RPMI7951 (cell line): ENCODE data around the gene CNTNAP2. TPM values are rescaled to one million over a fixed set of nuclear protein-coding genes. Genes with fewer than 3 reads are reported as not detected.

Experiments used
- DNase-seq: peaks from one replicate; pipeline ENCODE4 v3.0.0-alpha.2; 2012; ENCODE audit warnings: low read depth
- total RNA-seq: library from RNA; depleted of rRNA; stranded (reverse); fragments of >200 nt; shearing (Covaris generic); gene quantifications from 2 replicates; pipeline ENCODE4 v1.2.3, GENCODE V29; 2014

The CNTNAP2 gene
- total RNA-seq, 1 experiment from 2014 or later = not detected

DNA sequence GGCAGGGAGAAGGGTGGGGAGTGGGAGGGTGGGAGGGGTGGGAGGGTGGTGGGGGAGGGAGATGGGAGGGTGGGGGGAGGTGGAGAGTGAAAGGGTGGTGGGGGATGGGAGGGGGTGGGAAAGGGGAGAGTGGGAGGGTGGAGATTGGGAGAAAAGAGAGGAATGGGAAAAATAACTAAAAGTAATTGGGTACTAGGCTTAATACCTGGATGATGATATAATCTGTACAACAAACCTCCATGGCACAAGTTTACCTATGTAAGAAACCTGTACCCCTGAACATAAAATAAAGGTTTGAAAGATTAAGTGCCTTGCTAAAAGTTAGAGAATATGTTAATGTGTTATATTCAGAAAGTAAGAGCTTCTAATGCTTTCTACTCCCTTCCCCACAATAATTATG is 564.9 kb downstream of the CNTNAP2 start:
- no peak for DNase-seq

DNA sequence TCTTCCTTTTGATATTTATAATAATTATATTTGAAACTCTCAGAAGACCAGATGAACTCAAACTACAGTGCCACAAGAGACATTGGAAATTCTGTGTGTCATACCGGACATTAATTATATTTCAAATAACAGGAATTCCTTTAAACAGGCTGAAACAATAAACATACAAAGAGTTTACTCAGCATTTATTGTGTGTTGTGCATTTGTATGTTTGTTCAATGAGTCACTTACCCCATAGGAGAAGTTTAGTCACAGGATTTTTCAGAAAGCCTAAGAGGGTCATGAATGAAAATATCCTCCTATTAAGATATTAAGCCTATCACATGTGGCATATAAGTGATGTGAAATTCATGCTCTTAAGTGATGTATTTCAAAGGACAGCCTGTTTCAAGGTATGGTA is 566.8 kb downstream of the CNTNAP2 start:
- DNase-seq = no peak

DNA sequence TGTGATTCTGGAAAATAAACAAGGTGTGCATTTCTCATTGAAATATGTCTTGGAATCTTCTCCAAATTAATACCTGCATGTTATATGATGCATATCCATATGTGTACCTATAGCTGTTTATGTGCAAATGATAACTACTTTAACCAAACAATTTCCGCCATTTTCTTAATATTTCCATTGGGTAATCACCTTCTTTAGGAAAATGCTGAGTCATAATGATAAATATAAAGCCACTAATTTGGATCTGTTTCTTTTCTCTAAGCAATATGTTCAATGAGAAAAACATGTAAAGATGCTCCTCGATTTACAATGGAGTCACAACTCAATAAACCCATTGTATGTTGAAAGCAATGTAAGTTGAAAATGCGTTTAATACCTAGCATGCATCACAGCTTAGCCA is 574.4 kb downstream of the CNTNAP2 start:
- no peak for DNase-seq

DNA sequence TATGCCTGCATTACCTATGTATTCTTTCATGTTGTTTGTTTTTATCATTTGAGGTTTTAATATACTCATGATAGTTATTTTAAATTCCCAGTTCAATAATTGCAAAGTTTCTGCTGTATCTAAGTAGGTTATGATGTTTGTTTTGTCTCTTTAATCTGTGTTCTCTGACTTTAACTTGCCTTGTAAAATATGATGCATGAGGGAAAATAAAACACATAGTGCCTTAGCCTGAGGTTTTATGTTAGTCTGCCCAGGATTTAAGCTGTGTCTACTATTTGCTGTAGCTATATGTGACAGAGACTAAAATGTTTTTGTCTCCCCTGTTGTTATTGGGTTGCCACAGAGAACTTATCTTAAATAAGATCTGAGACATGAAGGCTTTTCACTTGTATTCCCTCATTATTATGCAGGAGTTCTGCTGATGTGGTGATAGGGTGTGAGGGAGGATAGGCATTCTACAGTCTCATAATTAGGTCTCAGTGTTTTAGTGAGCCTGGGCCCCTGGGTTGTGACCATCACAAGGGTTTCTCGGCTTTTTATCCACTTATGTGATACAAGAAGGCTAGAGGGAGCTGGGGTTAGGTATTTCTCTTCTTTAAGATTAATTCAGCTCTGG is 582.5 kb downstream of the CNTNAP2 start:
- DNase-seq = no peak

DNA sequence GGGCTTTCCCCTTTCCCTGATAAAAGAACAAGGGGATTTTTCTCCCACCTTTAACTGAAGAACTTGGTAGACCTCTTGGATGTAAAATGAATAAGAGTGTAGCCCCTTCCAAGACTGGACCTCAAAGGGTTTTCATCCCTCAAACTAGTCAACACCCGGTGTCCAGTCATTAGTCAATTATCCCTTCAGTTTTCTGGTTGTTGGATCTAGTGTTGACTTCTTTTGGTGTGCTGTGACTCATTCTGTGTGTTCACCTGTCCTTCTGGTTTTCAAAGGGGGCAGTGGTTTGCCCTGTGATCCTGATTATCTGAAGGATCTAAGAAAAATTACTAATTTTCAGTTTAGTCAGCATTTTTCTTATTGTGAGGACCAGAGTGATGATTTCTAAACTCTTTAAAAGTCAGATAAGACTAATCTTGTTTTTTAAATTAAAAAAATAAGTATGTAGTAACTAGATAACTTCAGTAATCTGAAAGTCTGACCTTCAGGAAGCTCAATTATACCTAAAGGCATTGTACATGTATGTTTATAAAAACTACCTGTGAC is 583.5 kb downstream of the CNTNAP2 start:
- DNase-seq = no peak

DNA sequence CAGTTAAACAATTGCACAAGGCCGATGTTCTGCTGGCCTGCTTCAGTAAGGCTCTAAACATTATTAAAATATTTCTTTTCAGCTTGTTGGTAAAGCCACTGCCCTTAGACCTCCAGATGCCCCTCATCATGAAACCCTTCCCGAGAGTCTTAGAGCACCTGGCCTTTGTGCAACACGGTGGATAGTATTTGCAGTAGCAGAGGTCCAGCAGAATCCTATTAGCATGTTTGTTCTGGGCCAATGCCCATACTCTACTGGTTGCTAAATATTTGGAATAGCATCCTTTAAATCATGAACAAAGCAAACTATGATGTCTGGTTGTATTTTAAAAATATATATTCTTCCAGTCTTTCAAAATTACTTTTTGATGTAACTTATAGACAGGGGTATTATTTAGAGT is 584.6 kb downstream of the CNTNAP2 start:
- no peak for DNase-seq

DNA sequence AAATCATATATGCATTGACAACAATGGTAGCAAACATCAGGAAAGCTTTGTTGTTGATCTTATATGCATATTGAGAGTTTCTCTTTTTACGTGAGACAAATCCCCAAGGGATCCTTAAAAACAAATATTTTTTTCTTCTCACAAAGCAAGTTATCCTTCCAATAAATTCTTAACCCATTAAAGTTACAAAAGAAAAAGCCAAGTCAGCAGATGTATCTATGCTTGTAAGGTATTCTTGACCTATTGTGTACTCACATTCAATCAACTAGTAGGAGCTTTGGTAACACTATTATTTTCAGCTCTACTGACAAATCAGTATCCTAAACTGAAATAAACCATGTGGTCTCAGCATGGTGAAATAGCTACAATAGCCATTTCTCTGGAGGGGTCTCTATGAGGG is 586.3 kb downstream of the CNTNAP2 start:
- DNase-seq = no peak

DNA sequence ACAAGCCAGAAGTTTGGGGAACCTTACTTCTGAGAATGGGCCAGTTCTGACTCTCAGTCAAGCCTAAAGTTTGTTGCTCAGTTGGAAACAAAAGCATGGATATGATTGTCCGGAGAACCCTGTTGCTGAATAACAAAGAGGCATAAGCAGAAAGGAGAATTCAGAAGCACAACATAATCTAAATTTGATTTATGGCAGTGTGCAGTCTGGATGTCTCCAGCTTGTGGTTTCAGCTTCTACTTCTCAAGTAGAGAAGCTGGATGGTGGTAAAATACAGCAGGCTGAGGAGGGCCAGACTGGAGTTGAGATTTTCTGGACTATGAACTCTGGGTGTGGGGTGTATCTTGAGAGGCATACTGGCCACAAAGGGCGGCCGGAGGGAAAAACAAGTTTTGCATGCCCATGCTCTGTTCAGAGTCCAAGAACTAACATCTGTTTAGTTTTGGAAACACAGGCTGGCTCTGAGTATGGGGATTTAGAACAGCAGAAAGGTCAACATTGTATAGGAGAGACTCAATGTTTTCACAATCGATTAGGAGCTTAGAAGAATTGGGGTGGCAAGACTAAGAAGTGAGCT is 592.9 kb downstream of the CNTNAP2 start:
- no peak for DNase-seq

DNA sequence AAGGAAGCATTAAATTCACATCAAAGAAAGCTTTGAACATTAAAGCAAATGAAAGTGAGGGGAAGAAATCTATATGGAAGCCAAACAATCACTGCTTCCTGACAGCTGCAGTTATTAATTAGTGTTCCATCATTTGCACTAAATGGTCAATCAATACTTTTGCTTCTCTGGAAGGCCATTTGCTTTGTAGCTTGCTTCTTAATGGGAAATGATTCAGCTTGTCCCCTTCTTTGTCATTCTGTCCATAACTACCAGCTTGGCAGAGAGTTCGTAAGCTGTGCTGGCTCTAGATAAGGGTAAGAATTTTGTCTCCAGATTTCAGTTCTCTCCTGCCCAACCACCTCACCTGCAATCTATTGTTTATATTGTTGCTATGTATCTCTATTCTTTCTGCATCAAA is 596.6 kb downstream of the CNTNAP2 start:
- no peak for DNase-seq

DNA sequence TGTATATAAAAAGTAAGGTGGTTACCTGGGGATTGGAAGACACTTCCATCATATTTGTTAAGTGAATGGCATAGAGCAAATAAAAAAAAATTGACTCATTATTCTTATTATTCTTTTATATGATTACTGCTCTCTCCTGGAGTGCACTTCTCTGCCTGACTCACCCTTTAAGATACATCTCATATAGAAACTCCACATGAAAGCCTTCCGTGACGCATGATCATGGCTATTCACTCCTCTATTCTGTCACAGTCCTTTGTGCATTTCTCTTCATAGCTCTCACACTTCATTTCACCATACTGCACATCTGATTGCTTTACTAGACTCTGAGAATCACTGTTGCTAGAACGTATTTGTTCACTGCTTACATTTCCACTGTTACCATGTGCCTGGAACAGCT is 597.3 kb downstream of the CNTNAP2 start:
- no peak for DNase-seq

DNA sequence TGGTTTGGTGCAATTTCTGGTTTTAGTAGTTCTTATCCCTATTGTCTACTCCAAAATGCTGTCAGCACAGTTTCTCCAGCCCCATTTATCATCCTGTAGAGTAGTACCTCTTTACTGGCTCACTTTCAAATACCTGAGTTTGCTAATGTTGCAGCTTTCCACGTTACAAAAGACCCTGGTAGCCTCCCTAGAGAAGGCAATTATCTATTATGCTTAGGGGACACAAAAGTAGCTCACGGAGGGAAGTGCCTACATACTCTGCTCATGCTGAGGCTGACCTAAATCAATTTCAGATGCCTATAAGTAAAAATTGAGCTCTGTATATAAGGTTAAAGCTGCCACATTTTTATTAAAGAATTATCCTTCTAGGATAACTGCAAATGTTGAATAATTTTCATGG is 603.6 kb downstream of the CNTNAP2 start:
- DNase-seq = no peak

DNA sequence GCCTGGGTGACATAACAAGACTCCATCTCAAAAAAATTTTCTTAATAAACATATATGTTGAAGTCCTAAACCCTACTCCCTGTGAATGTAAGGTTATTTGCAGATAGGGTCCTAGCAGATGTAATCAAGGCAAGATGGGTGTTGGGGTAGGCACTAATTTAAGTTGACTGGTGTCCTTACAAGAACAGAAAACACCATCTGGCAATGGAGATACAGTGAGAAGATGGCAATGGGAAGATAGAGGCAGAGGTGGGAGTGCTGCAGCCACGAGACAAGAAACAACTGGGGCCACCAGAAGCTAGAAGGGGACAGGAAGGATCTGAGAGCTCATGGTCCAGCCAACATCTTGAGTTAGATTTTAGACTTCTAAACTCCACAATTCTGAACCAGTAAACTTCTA is 606.4 kb downstream of the CNTNAP2 start:
- DNase-seq = no peak

DNA sequence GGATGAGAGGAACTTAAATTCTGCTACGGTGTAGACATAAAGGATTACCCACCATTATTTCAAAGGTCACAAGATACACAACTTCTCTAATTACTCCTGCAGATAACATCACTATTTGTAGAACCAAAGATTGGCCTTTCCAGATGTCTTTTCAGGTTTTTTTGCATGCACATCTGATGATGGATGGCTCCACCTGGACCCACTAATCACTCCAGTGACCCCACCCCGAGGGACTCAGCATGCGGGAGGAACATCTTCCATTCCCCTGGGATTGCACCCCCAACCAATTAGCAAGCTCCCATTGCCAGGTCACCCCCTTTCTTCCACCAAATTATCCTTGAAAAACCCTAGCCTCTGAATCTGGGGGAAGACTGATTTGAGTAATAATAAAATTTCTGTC is 608.9 kb downstream of the CNTNAP2 start:
- no peak for DNase-seq

DNA sequence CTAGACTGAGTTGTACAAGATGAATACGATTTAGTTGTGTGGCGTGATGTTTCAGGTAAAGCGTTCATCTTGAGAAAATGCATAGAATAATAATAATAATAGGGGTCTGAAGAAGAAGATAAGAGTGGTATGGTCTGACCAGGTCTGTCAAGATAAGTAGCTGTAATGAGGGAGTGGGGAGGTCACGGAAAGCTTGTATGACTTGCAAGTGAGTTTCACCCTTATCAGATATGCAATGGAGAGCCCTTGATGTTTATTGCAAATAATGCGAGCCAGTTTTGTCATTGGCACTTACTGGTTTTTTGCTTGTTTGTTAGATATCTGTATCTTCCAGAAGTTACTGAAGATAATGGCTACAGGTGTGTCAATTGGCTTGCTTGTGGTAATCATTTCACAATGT is 611.5 kb downstream of the CNTNAP2 start:
- no peak for DNase-seq

DNA sequence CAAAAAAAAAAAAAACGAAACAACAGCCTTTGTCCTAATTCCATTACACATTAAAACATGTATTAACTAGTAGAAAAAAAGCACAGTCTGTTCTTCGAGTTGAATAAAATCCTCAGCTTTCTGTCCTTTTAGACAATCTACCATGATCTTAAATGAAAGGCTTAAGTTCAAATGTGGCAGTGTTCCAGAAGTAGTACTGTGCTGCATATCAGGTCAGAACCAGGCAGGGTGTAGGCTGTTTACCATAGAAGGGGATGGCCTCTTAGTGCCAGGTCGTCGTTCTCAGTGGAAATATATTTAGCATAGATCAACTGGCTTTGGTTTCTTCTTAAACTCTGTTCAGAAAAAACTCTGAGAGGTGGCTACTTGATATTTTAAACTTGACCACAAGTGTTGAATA is 612.0 kb downstream of the CNTNAP2 start:
- DNase-seq = no peak

DNA sequence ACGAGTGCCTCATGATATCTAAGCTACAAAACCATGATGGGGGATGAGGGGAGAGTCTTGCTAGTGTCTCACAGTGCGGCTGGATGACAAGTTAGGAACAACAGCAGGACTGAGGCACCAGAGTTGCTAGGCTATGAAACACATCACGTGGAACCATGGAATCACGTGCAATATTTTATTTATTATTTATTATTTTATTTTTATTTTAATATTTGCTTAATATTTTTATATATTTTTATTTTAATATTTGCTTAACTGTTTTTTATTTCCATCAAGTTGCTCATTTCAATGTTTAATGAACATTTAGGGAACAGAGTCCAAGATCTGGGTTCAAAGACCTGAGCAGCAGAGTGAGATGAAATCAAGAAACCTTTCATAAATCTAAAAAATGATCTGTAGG is 614.6 kb downstream of the CNTNAP2 start:
- DNase-seq = no peak

DNA sequence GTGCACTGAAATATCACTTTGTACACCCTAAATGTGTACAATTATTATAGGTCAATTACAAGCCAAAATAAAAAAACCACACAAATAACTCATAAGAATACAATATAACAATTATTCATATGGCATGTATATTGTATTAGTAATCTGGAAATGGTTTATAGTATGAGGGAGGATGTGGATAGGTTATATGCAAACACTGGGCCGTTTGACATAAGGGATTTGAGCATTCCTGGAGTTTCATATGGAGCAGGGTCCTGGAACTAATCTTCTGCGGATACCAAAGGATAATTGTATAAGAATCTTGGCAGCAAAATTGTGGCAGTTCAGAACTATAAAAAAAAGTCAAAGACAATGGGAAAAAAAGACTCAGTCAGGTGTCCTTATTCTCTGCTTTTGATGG is 619.4 kb downstream of the CNTNAP2 start:
- DNase-seq = no peak

DNA sequence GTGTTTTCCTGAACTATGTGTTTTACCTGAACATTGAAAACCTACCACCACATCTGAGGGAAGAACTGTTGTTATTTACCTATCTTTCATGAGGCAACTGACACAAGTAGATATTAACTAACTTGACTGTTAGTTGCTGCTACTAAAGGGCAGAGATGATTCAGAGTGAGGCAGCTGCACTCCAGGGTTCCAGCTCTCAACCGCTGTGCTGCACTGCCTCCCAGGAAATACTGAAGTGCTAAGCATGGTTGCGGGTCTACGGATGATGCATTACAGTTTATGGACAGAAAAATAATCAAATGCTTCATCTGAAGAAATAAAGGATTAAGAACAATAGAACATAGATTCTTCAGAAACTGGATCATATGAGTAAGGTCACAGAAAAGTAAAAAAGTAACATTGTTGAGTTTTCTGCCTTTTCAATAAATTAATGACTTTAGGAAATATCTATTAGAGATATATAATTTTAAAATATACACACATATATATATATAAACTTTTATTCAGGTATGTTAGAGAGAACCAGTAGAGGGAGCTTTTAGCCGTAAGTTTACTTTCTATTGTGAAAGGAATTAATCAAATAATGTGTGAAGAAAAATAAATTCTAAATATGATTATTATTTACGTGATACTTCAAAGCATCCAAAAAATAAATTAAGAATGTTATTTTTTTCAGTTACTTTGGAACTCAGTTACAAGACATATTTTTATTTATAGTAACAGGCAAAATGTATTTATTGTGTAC is 620.0 kb downstream of the CNTNAP2 start:
- no peak for DNase-seq

DNA sequence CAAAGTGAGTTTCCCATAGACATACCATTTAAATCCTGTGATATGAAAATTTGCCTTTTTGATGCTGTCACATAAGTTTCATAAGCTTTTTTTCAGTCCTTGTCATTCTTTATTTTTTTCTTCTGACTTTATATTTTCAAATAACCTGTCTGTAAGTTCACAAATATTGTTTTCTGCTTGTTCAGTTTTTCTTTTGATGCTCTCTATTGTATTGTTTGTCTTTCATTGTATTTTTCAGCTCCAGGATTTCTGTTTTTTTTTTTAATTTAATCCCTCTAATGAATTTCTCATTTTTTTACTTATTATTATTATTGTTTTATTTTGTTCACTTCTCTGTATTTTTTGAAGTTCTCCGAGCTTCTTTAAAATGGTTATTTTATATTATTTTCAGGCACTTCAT is 623.4 kb downstream of the CNTNAP2 start:
- DNase-seq = no peak

DNA sequence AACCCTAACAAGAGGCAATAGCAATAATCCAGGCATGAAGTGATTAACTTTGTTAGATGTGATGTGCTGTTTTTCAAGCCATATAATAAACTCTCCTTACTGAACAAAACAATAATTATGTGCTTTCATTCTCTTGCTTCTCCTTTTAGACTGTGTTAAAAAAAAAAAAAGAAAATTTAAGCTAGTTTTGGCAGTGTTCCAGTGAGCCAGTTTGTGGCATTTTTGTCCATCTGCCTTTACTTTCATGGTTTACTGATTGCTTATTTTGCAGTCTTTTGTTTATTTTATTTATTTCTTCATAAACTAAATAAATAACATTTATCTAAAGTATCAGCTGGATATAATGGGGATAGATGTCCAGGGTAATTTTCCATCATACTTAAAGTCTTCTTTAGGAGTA is 625.3 kb downstream of the CNTNAP2 start:
- no peak for DNase-seq

DNA sequence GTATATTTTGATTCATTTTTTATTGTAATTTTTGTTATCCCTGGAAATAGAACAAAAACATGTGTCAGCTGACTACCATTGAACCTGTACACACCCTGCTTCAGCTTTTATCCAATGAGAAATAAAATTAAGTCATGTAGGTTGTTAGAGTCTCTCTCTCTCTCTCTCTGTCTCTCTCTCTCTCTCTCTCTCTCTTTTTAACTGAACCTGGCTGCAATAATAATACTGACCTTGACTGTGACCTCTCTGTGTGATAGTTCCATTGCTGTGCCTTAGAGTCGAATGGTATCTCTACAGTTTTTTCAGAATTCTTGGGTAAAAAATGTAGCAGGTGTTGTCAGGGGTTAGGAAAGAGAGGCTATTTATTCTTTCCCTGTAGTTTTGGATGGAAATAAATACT is 637.8 kb downstream of the CNTNAP2 start:
- DNase-seq = no peak

DNA sequence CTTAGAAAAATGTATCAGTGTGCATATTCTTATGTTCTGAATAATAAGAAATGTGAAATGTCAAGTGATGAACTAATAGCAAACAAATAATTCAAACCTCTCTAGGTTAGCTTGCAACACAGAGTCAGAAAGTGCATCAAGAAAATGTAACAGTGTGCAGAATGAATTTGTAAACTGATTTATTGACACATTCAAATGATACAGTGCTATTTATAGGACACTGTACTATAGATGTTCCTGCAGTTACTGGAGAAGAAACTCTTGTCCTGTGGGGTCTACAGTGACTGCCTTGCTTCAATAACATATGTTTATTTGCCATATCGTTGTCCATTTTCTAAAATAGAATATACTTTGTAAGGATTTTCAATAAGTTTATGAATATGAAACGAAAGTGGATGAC is 639.0 kb downstream of the CNTNAP2 start:
- no peak for DNase-seq

DNA sequence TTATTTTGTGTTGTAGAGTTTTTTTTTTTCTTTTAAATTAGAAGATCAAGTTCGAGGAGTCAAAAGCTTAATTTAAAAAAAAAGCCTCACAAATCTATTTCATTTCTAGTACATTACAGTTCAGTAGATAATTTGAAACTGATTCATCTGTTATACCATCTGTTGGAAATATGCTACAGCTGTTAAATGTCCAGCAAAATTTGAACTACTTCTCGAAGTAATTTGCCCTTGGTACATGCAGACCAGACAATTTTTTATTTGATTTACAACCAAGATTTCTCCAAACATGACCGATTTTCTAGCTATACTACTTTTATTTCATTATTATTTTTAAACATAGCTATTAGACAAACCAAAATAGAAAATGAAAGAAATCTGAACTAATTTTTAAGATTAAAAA is 647.9 kb downstream of the CNTNAP2 start:
- no peak for DNase-seq
